GM23248 (cell line): ENCODE results near the gene CLIC4.

Source experiments
- EZH2 ChIP-seq: fragments of 200-600 bp; sonication (generic); IDR thresholded peaks from 2 replicates; pipeline ENCODE4 v1.6.1; 2018; ENCODE audit warnings: antibody characterized with exemption, mild to moderate bottlenecking; ENCODE audit not compliant: insufficient read depth, poor library complexity, severe bottlenecking
- EZH2phosphoT487 ChIP-seq: fragments of 200-600 bp; sonication (generic); IDR thresholded peaks from 2 replicates; pipeline ENCODE4 v1.6.1; 2018; ENCODE audit warnings: antibody characterized with exemption, moderate library complexity, mild to moderate bottlenecking, low read depth; ENCODE audit not compliant: insufficient read depth

DNA sequence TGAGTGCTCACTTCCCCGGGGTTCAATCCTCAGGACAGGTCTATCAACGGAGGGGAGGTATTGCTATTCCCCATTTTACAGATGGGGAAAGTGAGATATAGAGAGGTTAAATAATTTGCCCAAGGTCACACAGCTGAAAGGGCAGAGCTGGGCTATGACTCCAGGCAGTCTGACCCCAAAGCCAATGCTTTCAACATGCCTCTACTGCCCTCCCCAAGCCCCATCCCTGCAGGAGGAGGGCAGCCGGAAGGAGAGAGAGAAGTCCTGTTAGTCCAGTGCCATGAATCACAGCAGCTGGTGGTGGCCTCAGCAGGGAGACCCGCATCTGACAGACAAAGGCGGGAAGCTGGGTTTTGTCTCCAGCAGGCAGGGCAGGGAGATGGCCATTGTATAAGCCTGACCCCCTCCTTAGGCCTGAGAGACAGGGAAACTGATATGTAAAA lies 20.0 kb upstream of the CLIC4 start:
- TF ChIP-seq EZH2phosphoT487 (no peak), EZH2 (no peak)
